ENCODE results near the gene MPHOSPH10. TPM values are rescaled to one million over a fixed set of nuclear protein-coding genes. Genes with fewer than 3 reads are reported as not detected.

Gene MPHOSPH10
- total RNA-seq, 3 donors from 2014 or later: 24.8 to 32.1 (median 27.5) TPM

- no peak overlapping the region for H3K27ac ChIP-seq
- TF ChIP-seq, protein P1, sequence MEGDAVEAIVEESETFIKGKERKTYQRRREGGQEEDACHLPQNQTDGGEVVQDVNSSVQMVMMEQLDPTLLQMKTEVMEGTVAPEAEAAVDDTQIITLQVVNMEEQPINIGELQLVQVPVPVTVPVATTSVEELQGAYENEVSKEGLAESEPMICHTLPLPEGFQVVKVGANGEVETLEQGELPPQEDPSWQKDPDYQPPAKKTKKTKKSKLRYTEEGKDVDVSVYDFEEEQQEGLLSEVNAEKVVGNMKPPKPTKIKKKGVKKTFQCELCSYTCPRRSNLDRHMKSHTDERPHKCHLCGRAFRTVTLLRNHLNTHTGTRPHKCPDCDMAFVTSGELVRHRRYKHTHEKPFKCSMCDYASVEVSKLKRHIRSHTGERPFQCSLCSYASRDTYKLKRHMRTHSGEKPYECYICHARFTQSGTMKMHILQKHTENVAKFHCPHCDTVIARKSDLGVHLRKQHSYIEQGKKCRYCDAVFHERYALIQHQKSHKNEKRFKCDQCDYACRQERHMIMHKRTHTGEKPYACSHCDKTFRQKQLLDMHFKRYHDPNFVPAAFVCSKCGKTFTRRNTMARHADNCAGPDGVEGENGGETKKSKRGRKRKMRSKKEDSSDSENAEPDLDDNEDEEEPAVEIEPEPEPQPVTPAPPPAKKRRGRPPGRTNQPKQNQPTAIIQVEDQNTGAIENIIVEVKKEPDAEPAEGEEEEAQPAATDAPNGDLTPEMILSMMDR (IDR thresholded peaks at IDR 0.05): no peak
- no peak for TF ChIP-seq POLR2AphosphoS5 (IDR thresholded peaks at IDR 0.05)
- no peak for TF ChIP-seq POLR2A (IDR thresholded peaks at IDR 0.05)
- no peaks in the 10 kb centered on the region for H3K9me3 ChIP-seq
- no peak overlapping the region for H3K4me3 ChIP-seq
- no peaks in the 10 kb centered on the region for H3K4me1 ChIP-seq
- DNase-seq (ENCODE audit: low spot score in 2 of 2): no peak
- intact Hi-C loops (cut with DNase I; ENCODE audit: low total_unique reads): no loop called here
- no peaks in the 10 kb centered on the region for H3K27me3 ChIP-seq
- peaks cover 13% of the 10 kb centered on the region for H3K36me3 ChIP-seq
Observed at GRCh38 chr2:71143782-71144181, 13.3 kb downstream of the MPHOSPH10 start.

- Histone ChIP-seq H3K27ac (no peak overlapping the region), H3K4me1 (no peaks in the 10 kb centered on the region), H3K9me3 (no peaks in the 10 kb centered on the region), H3K27me3 (no peaks in the 10 kb centered on the region), H3K4me3 (no peak overlapping the region), H3K36me3 (peaks cover 19% of the 10 kb centered on the region)
- TF ChIP-seq POLR2AphosphoS5 (IDR thresholded peaks at IDR 0.05) (no peak), POLR2A (IDR thresholded peaks at IDR 0.05) (no peak)
- TF ChIP-seq, protein P1 (IDR thresholded peaks at IDR 0.05): no peak
- no peak for DNase-seq (ENCODE audit: low spot score in 2 of 2)
- intact Hi-C loops (cut with DNase I; ENCODE audit: low total_unique reads): no loop called here
Observed at GRCh38 chr2:71148506-71149063, 18.2 kb downstream of the MPHOSPH10 start.

- no peak overlapping the region for H3K4me3 ChIP-seq
- no peaks in the 10 kb centered on the region for H3K4me1 ChIP-seq
- H3K36me3 ChIP-seq: peaks cover 6% of the 10 kb centered on the region
- H3K27me3 ChIP-seq: no peaks in the 10 kb centered on the region
- H3K27ac ChIP-seq: no peak overlapping the region
- intact Hi-C loops (cut with DNase I; ENCODE audit: low total_unique reads): no loop called here
- no peaks in the 10 kb centered on the region for H3K9me3 ChIP-seq
- no peak for DNase-seq (ENCODE audit: low spot score in 2 of 2)
- TF ChIP-seq, protein P1 (IDR thresholded peaks at IDR 0.05): no peak
- TF ChIP-seq POLR2A (IDR thresholded peaks at IDR 0.05): no peak
- no peak for TF ChIP-seq POLR2AphosphoS5 (IDR thresholded peaks at IDR 0.05)
Observed at GRCh38 chr2:71150082-71150816, 19.8 kb downstream of the MPHOSPH10 start.

DNA sequence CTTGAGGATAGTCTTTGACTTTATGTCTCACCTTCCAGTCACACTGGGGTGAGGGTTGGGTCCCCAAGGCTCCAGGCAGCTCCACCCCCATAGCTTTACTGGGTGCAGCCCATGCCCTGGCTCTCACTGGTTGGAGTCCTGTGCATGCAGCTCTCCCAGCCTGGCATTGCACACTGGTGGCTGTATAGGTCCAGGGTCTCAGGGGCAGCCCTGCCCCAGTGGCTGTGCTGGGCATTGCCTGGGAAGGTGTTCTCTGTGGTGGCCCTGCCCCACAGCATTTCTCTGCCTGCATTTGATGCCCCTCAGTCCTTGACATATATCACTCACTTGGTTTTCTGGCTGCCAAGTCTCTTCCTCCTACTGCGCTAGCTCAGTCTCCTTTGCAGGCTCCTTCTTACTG is 21.2 kb downstream of the MPHOSPH10 start:
- H3K4me1 ChIP-seq: no peaks in the 10 kb centered on the region
- intact Hi-C loops (cut with DNase I; ENCODE audit: low total_unique reads): no loop called here
- no peak for TF ChIP-seq POLR2AphosphoS5 (IDR thresholded peaks at IDR 0.05)
- TF ChIP-seq, protein P1 (IDR thresholded peaks at IDR 0.05): no peak
- DNase-seq (ENCODE audit: low spot score in 2 of 2): no peak
- H3K36me3 ChIP-seq: peaks cover 6% of the 10 kb centered on the region
- no peak overlapping the region for H3K27ac ChIP-seq
- no peak overlapping the region for H3K4me3 ChIP-seq
- H3K9me3 ChIP-seq: no peaks in the 10 kb centered on the region
- no peaks in the 10 kb centered on the region for H3K27me3 ChIP-seq

DNA sequence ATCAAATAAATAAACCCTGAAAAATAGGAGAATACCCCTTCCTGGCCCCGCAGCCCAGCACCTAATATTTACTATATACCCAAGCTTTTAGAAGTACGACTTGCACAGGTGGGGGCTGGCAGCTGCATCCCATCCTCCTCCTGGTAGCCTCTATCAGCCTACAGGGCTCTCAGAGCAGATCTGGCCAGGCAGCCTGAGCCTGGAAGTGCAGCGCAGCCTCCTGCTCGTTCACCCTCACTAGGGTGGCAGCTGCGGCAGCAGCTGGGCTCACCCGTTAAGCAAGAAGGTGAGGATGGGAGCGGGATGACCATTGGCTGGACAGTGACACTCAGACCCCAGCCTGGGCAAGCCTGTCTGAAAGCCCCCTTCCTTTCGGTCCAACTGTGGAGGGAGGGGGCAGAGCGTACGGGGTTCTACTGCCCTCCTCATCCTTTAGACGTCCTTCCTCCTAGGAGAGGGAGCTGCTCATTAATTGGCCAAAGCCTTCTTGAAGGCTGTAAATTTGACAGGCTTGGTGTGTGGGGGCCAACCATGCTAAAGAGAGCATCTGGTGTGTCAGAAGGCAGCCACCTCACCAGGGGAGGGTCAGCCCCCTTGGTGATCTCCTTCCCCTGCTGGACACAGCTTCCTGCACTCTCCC is 23.3 kb downstream of the MPHOSPH10 start:
- no peaks in the 10 kb centered on the region for H3K4me1 ChIP-seq
- H3K27me3 ChIP-seq: no peaks in the 10 kb centered on the region
- no peak for DNase-seq (ENCODE audit: low spot score in 2 of 2)
- intact Hi-C loops (cut with DNase I; ENCODE audit: low total_unique reads): no loop called here
- H3K9me3 ChIP-seq: no peaks in the 10 kb centered on the region
- peaks cover 6% of the 10 kb centered on the region for H3K36me3 ChIP-seq
- no peak overlapping the region for H3K4me3 ChIP-seq
- H3K27ac ChIP-seq: no peak overlapping the region
- TF ChIP-seq POLR2A (IDR thresholded peaks at IDR 0.05) (no peak), POLR2AphosphoS5 (IDR thresholded peaks at IDR 0.05) (no peak)
- TF ChIP-seq, protein P1 (IDR thresholded peaks at IDR 0.05): no peak

Data from breast epithelium (tissue), 4 donors.